ENCODE data around the gene KLF13. TPM values are rescaled to one million over a fixed set of nuclear protein-coding genes. Genes with fewer than 3 reads are reported as not detected.

Gene KLF13
- total RNA-seq, 1 donor from 2014 or later = 141 TPM

GRCh38 chr15:31335989-31336592 is 9.5 kb downstream of the KLF13 start:
- no peak for TF ChIP-seq CTCF (IDR thresholded peaks at IDR 0.05; ENCODE audit: partially characterized antibody, unreplicated experiment)
- peaks cover 59% of the 10 kb centered on the region for H3K4me1 Mint-ChIP-seq (ENCODE audit: low read depth, unreplicated experiment)
- no peak overlapping the region for H3K27ac Mint-ChIP-seq (ENCODE audit: unreplicated experiment)
- H3K27me3 Mint-ChIP-seq (ENCODE audit: unreplicated experiment) = peaks cover 4% of the 10 kb centered on the region
- DNase-seq = no peak
- peak overlapping the region; percentile 30 for H3K4me3 Mint-ChIP-seq (ENCODE audit: unreplicated experiment)
- H3K36me3 Mint-ChIP-seq (ENCODE audit: unreplicated experiment) = no peaks in the 10 kb centered on the region
- peaks cover 10% of the 10 kb centered on the region for H3K9me3 Mint-ChIP-seq (ENCODE audit: unreplicated experiment)

GRCh38 chr15:31336593-31337295 is 10.1 kb downstream of the KLF13 start:
- Mint-ChIP-seq H3K9me3 (ENCODE audit: unreplicated experiment) (peaks cover 10% of the 10 kb centered on the region), H3K4me3 (ENCODE audit: unreplicated experiment) (peak overlapping the region; percentile 46), H3K4me1 (ENCODE audit: low read depth, unreplicated experiment) (peaks cover 54% of the 10 kb centered on the region), H3K36me3 (ENCODE audit: unreplicated experiment) (no peaks in the 10 kb centered on the region), H3K27me3 (ENCODE audit: unreplicated experiment) (peaks cover 4% of the 10 kb centered on the region), H3K27ac (ENCODE audit: unreplicated experiment) (peak overlapping the region; percentile 59)
- no peak for DNase-seq
- TF ChIP-seq CTCF (IDR thresholded peaks at IDR 0.05; ENCODE audit: partially characterized antibody, unreplicated experiment) = no peak

GRCh38 chr15:31337352-31338031 is 10.9 kb downstream of the KLF13 start:
- no peak for TF ChIP-seq CTCF (IDR thresholded peaks at IDR 0.05; ENCODE audit: partially characterized antibody, unreplicated experiment)
- H3K27ac Mint-ChIP-seq (ENCODE audit: unreplicated experiment) = peak overlapping the region; percentile 59
- H3K27me3 Mint-ChIP-seq (ENCODE audit: unreplicated experiment) = peaks cover 4% of the 10 kb centered on the region
- DNase-seq = no peak
- H3K4me3 Mint-ChIP-seq (ENCODE audit: unreplicated experiment) = no peak overlapping the region
- peaks cover 50% of the 10 kb centered on the region for H3K4me1 Mint-ChIP-seq (ENCODE audit: low read depth, unreplicated experiment)
- H3K9me3 Mint-ChIP-seq (ENCODE audit: unreplicated experiment) = peaks cover 11% of the 10 kb centered on the region
- no peaks in the 10 kb centered on the region for H3K36me3 Mint-ChIP-seq (ENCODE audit: unreplicated experiment)

- Mint-ChIP-seq H3K4me1 (ENCODE audit: low read depth, unreplicated experiment) (peaks cover 55% of the 10 kb centered on the region), H3K4me3 (ENCODE audit: unreplicated experiment) (peak overlapping the region; percentile 68), H3K27me3 (ENCODE audit: unreplicated experiment) (peaks cover 4% of the 10 kb centered on the region), H3K27ac (ENCODE audit: unreplicated experiment) (peak overlapping the region; percentile 64), H3K36me3 (ENCODE audit: unreplicated experiment) (no peaks in the 10 kb centered on the region), H3K9me3 (ENCODE audit: unreplicated experiment) (peaks cover 9% of the 10 kb centered on the region)
- TF ChIP-seq CTCF (IDR thresholded peaks at IDR 0.05; ENCODE audit: partially characterized antibody, unreplicated experiment) = no peak
- DNase-seq = no peak
These were observed 11.8 kb downstream of the KLF13 start for GRCh38 chr15:31338318-31338878.
